ENCODE results near the gene KIF7. TPM values are rescaled to one million over a fixed set of nuclear protein-coding genes. Genes with fewer than 3 reads are reported as not detected.

KIF7 gene
- total RNA-seq, 4 donors from 2014 or later = 17.0 to 26.3 (median 18.3) TPM

- no peaks in the 10 kb centered on the region for H3K27me3 ChIP-seq
- peaks cover 0 to 42% of the 10 kb centered on the region in 2 donors for H3K36me3 ChIP-seq
- no peak for ATAC-seq
- H3K4me1 ChIP-seq = peaks cover 0 to 10% (median 0%) of the 10 kb centered on the region in 3 donors
- TF ChIP-seq POLR2A (IDR thresholded peaks at IDR 0.05) (no peak), EP300 (IDR thresholded peaks at IDR 0.05) (no peak), POLR2AphosphoS5 (IDR thresholded peaks at IDR 0.05) (no peak), CTCF (IDR thresholded peaks at IDR 0.05) (no peak)
- no peak overlapping the region for H3K27ac ChIP-seq
- 33 to 40% methylated on average over 1 of the region's 1 CpG for WGBS, 2 donors (ENCODE audit: low coverage in 1 of 2)
- no peaks in the 10 kb centered on the region for H3K9me3 ChIP-seq
- no peak overlapping the region for H3K4me3 ChIP-seq
These were observed 32.1 kb downstream of the KIF7 start for GRCh38 chr15:89623165-89623564.

GRCh38 chr15:89621547-89621946 lies 33.7 kb downstream of the KIF7 start:
- peaks cover 0 to 10% (median 0%) of the 10 kb centered on the region in 3 donors for H3K4me1 ChIP-seq
- TF ChIP-seq EP300 (IDR thresholded peaks at IDR 0.05) = no peak
- TF ChIP-seq POLR2A (IDR thresholded peaks at IDR 0.05) = no peak
- no peak for TF ChIP-seq POLR2AphosphoS5 (IDR thresholded peaks at IDR 0.05)
- no peak for TF ChIP-seq CTCF (IDR thresholded peaks at IDR 0.05)
- peaks cover 0 to 26% of the 10 kb centered on the region in 2 donors for H3K36me3 ChIP-seq
- WGBS, 2 donors (ENCODE audit: low coverage in 1 of 2) = 47 to 54% methylated on average over 4 of the region's 4 CpGs
- no peak overlapping the region for H3K4me3 ChIP-seq
- no peaks in the 10 kb centered on the region for H3K27me3 ChIP-seq
- H3K9me3 ChIP-seq = no peaks in the 10 kb centered on the region
- ATAC-seq = no peak
- no peak overlapping the region for H3K27ac ChIP-seq

GRCh38 chr15:89616228-89616627 lies 39.0 kb downstream of the KIF7 start:
- H3K27me3 ChIP-seq = no peaks in the 10 kb centered on the region
- no peak for ATAC-seq

GRCh38 chr15:89615135-89615534 lies 40.1 kb downstream of the KIF7 start:
- Histone ChIP-seq H3K27ac (no peak overlapping the region), H3K4me1 (no peaks in the 10 kb centered on the region), H3K36me3 (no peaks in the 10 kb centered on the region), H3K4me3 (no peak overlapping the region), H3K27me3 (no peaks in the 10 kb centered on the region), H3K9me3 (peaks cover 0 to 10% (median 0%) of the 10 kb centered on the region in 3 donors)
- TF ChIP-seq POLR2A (IDR thresholded peaks at IDR 0.05) (no peak), CTCF (IDR thresholded peaks at IDR 0.05) (no peak), EP300 (IDR thresholded peaks at IDR 0.05) (no peak), POLR2AphosphoS5 (IDR thresholded peaks at IDR 0.05) (no peak)
- WGBS, 2 donors (ENCODE audit: low coverage in 1 of 2) = 86 to 88% methylated on average over 1 of the region's 1 CpG
- ATAC-seq = no peak

More at GRCh38 chr15:89616228-89616627, 39.0 kb downstream of the KIF7 start:
- H3K9me3 ChIP-seq = peaks cover 0 to 10% (median 0%) of the 10 kb centered on the region in 3 donors
- H3K27ac ChIP-seq = no peak overlapping the region
- no peak overlapping the region for H3K4me3 ChIP-seq
- 89 to 91% methylated on average over 4 of the region's 4 CpGs for WGBS, 2 donors (ENCODE audit: low coverage in 1 of 2)
- H3K4me1 ChIP-seq = no peaks in the 10 kb centered on the region
- no peaks in the 10 kb centered on the region for H3K36me3 ChIP-seq
- TF ChIP-seq POLR2A (IDR thresholded peaks at IDR 0.05) (no peak), POLR2AphosphoS5 (IDR thresholded peaks at IDR 0.05) (no peak), CTCF (IDR thresholded peaks at IDR 0.05) (no peak), EP300 (IDR thresholded peaks at IDR 0.05) (no peak)

GRCh38 chr15:89614164-89614563 lies 41.1 kb downstream of the KIF7 start:
- H3K4me1 ChIP-seq = no peaks in the 10 kb centered on the region
- no peak for ATAC-seq
- TF ChIP-seq POLR2A (IDR thresholded peaks at IDR 0.05) (no peak), CTCF (IDR thresholded peaks at IDR 0.05) (no peak), EP300 (IDR thresholded peaks at IDR 0.05) (no peak), POLR2AphosphoS5 (IDR thresholded peaks at IDR 0.05) (no peak)
- no peak overlapping the region for H3K4me3 ChIP-seq
- H3K27ac ChIP-seq = no peak overlapping the region
- 100% methylated on average over 1 of the region's 1 CpG; no CpG with 5 or more reads in 1 of the 2 donors for WGBS, 2 donors (ENCODE audit: low coverage in 1 of 2)
- no peaks in the 10 kb centered on the region for H3K27me3 ChIP-seq
- no peaks in the 10 kb centered on the region for H3K36me3 ChIP-seq
- H3K9me3 ChIP-seq = peaks cover 0 to 10% (median 0%) of the 10 kb centered on the region in 3 donors
